ENCODE data around the gene TVP23C.

The TVP23C gene

DNA sequence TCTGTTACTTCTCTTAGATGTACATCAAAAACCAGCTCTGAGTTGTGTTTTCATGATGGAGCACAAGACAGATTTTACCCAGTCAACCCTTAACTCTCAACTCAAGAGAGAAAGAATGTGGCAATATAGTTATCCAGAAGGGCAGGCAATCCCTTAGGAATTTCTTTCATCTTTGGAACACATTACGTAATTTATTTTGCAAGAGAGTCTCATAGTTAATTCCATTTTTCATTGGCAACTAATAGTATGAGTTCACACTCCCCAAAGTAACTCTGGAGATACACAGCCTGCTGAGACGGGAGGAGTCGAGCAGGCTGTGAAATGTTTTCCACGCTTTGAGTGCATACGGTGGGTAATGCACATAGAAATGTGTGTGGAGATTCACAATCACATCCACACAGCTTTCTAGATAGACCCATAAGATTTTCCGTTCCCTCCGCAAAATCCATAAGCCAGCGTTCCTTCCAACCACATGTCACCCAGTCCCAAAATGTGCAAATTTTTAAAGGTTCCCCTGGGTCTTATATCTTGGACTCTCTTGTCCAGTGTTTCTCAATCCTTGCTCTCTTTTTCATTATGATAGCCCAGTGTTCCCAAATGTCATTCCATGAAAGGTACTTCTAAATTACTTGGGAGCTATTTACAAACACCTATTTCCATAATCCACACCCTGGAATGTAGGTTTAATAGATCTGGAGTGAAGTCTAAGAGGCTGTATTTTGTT lies 87.5 kb downstream of the TVP23C start:
- DNase-seq = no peak
- in situ Hi-C loops (cut with MboI; ENCODE audit: low pct_unique_long_range_greater_than_20kb, low sequenced_read_pairs) = no loop called here

DNA sequence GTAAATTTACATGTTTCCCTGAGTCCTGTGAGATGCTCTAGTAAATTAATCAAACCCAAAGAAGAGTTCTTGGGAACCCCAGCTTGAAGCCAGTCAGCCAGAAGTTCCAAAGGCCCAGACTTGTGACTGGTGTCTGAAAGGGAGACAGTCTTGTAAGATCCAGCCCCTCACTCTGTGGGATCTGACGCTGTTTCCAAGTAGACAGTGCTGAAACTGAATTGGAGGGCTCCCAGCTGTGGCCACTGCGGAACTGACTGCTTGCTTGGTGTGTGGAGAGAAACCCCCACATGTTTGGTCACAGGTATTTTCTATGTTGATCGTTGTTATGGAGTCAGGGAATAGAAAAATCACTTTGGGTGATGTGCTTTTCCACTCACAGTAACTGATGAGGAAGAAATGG lies 90.4 kb downstream of the TVP23C start:
- in situ Hi-C loops (cut with MboI; ENCODE audit: low pct_unique_long_range_greater_than_20kb, low sequenced_read_pairs) = no loop called here
- DNase-seq = no peak

DNA sequence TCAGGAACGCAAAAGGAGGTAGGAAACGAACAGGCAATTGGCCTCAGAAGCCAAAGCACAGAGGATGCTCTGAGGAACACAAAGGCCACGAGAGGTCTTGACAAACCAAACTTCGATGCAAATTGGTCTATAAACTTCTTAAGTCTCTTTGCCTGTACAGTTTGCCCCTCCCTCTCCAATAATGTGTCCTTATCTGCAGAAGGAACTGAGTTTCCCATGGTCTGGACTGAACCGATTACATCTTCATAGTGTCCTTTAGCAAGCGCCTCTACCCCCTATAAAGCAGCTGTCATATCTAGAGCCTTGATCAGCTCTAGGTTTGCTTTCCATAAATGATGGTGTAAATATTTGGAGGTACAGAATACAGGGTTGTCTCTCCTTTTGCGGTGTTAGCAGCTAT lies 92.7 kb downstream of the TVP23C start:
- in situ Hi-C loops (cut with MboI; ENCODE audit: low pct_unique_long_range_greater_than_20kb, low sequenced_read_pairs) = no loop called here
- DNase-seq = no peak

DNA sequence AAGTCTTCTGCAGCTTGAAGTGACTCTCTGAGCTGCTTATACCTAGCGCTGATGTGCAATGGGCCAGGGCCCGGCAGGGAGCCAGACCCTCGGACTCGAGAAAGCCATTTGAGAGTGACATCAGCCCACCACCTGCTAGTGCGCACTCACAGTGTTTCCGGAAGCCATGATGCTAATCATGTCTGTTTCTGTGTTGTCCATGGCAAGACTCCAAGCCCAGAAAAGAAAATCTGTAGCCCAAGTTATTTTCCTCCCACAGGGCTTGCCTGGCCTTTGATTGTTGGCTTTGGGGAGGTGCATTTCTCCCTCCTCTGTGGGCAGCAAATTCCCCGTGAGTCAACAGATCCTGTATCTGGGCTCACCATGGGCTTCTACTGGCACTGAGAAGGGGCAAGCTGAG lies 94.0 kb downstream of the TVP23C start:
- in situ Hi-C loops (cut with MboI; ENCODE audit: low pct_unique_long_range_greater_than_20kb, low sequenced_read_pairs) = no loop called here
- no peak for DNase-seq

DNA sequence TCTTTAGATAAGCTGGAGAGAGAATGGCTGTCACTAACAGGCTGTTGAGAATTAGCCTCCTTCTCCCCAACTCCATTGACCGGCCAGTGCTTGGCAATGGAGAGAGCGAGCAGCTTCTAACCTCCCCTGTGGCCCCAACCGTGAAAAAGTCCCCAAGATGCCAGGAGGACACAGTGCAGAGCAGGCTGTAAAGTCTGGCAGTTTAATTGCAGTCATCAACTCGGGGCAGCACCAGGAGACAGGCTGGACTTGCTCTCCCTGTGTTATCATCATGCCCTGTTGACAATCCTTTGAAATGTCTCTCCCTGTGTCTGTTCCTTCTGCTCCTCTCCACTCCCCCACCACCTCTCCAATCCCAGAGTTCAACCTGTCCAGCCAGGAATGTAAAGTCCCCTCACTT lies 95.2 kb downstream of the TVP23C start:
- no peak for DNase-seq
- in situ Hi-C loops (cut with MboI; ENCODE audit: low pct_unique_long_range_greater_than_20kb, low sequenced_read_pairs) = no loop called here

DNA sequence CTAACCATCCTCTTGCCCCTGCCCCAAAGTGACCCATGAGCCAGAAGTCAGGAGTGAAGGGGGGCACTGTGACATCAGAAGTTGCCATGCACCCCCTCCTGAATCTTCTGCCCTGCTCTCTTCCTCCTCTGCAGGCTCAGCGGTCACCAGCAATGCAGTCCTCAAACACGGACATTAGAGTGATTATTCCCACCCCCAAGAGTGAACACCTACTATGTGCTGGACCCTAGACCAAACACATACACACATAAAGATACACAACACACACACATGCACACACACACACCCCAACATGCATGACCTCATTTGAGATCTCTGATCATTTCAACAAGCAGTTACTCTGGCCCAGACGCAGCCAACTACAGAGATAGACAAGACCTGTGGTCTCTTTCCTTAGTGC lies 95.7 kb downstream of the TVP23C start, which contains the start of gene CDRT4:
TSS of gene CDRT4 (minus strand) at position 30 of the 400 bp plus-strand sequence. CDS start 27,383 bp downstream, outside the sequence.
- in situ Hi-C loops (cut with MboI; ENCODE audit: low pct_unique_long_range_greater_than_20kb, low sequenced_read_pairs) = no loop called here
- DNase-seq = no peak

DNA sequence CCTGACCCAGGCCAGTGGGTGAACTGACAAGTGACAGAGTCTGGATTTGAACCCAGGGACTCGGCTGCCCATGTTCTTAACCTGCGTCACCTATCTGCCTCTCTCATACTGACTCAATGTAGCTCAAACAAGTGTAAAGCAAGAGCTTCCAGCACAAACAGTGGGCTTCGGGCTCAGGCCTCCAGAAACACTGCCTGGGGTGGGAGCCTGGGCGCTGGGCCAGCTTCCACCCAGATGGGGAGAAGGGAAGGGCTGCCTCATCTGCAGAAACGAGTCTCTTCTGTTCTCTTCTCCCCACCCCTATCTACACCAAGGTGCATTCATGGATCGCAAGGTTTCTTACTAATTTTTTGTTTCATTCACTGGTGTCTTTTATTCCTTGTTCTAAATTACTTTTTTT lies 97.2 kb downstream of the TVP23C start:
- in situ Hi-C loops (cut with MboI; ENCODE audit: low pct_unique_long_range_greater_than_20kb, low sequenced_read_pairs) = no loop called here
- DNase-seq = no peak

DNA sequence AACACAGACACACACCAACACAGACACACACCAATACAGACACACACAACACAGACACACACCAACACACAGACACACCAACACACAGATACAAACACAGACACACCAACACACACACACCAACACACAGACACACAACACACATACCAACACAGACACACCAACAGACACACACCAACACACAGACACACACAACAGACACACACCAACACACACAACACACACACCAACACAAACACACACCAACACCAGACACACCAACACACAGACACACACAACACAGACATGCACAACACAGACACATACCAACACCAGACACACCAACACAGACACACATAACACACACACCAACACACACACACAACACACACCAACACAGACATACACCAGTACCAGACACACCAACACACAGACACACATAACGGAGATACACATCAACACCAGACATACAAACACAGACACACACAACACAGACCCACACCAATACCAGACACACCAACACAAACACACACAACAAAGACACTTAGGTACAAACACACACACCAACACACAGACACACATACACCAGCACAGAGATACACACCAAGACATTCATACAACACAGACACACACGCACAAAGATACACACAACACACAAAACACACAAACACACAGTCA lies 98.1 kb downstream of the TVP23C start:
- DNase-seq = no peak
- in situ Hi-C loops (cut with MboI; ENCODE audit: low pct_unique_long_range_greater_than_20kb, low sequenced_read_pairs) = no loop called here

DNA sequence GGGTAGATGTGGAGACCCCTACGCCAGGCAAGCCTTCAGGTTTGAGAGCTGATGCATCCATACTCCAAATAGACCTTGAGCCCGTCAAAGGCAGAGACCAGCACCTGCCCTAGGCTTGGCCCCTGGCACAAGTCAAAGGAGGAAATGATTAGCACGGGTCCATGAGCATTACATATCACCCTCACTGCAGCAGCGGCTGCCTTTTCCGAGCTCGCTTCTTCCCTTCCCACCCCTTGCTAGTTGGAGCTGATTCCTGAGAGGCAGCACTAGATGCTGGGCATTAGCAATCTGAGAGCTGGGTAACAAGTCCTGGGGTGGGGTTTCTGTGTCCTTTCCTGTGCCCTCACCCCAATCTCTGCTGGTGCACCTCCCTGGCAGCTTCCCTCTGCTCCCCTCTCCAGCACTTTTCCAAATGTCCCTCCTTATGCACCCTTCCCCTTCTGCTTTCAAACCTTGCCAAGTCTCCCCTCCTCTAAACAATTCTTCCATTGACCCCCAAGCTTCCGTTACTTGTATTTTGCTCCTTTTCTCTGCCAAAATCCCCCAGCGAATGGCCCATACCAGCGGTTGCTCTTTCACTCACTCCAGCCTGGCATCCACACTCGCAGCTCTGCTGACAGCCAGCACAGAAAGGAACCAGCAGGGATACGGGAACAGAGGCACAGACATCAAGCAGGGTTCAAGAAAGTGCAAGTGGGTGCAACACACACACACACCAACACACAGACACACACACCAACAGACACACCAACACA lies 98.9 kb downstream of the TVP23C start:
- in situ Hi-C loops (cut with MboI; ENCODE audit: low pct_unique_long_range_greater_than_20kb, low sequenced_read_pairs) = no loop called here
- DNase-seq = no peak

DNA sequence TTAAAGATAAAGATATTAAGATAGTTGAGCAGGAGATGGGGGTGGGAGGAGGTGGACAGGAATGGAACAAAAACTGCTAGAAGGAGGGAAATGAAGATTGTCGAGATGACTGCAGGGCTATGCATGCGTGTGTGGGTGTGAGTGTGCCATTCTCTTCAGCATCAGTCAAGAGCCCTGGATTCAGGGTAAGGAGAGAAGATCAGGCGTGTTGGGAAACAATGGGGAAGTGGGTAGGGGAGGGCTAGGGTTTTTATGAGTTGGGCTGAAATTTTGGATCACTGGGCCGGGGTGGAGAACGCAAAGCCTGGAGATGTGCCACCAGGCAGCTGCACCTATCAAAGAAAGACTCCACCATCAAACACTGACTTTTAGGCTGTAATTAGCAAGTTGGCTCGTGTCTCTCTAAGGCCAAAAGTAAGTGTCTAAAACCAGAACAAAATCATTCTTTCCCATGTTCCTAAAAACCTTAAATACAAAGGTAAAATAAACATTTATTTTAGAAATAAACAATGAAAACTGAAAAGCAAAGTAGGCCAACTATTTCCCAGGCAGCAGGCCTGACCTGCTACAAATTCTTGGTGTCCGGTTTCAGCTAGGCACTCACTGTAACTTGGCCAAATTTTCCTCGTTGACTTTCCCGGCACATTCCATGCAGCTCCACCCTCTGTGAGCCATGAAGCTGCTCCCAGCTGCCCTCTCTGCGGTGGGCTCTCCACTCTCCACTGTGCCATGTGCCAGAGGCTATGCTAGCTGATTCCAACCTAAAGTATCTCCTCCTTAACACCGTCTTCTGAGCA lies 100.1 kb downstream of the TVP23C start:
- DNase-seq = no peak

DNA sequence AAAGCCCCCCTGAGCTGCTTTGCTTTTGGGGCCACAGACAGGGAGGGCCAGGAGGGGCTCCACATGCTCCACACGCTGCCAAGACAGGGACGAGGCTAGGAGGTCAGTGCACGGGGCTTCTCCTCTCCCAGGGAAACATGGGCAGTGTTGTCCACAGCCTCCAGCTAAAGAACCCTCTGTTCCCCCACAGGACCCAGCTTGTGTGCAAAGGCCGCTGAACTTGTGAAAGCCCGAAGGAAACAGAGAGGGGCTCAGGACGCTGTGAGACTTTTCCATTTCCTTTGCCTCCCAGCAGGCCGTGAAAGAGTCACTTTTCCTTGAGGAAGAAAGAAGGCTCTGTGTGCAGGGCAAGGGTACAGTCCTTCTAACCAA lies 105.6 kb downstream of the TVP23C start:
- no peak for DNase-seq
- in situ Hi-C loops (cut with MboI; ENCODE audit: low pct_unique_long_range_greater_than_20kb, low sequenced_read_pairs) = no loop called here

More for the DNA sequence above, 100.1 kb downstream of the TVP23C start:
- in situ Hi-C loops (cut with MboI; ENCODE audit: low pct_unique_long_range_greater_than_20kb, low sequenced_read_pairs) = no loop called here

DNA sequence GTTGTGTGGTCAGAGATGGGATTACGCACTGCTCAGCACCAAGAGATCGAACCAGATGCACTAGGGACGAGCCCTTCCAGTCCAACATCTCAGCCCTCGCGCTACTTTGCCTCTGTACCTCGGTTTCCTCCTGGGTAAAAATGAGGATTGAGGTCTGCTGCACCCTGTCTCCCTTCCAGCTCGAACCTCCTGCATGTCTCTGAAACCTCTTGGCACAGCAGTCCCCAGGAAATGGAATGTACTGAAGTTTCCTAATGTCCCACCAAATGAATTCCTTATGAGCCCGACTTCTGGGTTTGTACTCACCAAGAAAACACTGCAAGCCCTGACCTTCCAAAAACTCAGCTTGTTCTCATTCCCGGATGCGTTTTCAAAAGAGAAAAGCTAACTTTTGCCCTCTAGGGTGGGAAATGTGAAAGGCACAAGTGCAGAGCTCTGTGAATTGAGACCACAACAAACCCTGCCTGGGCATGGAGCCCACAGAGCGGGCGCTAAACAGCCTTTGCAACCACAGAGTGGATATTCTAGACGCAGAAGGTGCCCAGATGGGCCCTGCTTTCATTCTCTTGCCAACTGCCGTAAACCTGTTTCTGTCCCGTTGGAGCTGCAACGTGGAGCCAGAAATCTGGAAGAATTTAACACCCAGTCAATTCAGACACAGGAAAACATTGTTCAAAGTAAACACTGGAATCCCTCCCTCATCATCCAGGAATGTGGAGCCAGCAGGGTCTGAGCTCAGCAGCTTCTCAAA lies 106.1 kb downstream of the TVP23C start:
- DNase-seq = no peak
- in situ Hi-C loops (cut with MboI; ENCODE audit: low pct_unique_long_range_greater_than_20kb, low sequenced_read_pairs) = no loop called here

DNA sequence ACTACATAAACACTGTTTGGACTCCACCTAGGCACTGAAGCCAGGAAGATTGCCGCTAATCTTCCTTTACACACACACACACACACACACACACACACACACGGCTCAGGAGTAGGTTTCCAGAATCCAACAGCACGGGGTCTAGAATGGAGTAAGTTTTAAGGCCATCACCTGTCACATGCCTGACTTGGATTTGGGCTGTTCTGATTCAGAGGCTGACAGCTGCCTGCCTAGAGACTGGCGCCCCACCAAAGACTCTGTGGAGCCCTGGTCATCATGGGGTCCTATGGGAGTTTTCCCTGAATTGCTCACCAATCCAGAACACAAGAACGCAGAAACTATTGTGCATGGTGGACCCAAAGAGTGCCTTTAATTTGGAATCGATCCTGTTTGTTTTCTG lies 106.8 kb downstream of the TVP23C start:
- no peak for DNase-seq

DNA sequence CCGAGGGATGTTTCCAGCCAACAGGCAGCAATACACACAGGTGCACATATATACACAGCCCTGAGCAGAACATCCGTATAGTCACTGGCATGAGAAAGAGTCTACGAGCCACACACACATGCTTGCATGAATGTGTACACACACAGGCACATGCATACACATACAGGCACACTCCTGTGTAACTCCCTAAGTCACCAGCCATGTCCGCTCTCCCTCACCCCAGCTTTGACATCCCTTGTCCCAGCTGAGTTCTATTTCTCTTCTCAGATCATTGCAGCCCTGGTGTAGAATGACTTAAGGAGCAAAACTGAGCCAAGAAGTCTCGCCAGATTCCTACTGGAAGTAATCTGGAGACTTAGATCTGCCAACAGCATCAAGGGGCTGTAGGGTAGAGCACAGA lies 108.9 kb downstream of the TVP23C start:
- DNase-seq = no peak
- in situ Hi-C loops (cut with MboI; ENCODE audit: low pct_unique_long_range_greater_than_20kb, low sequenced_read_pairs) = no loop called here

More for the DNA sequence above, 106.8 kb downstream of the TVP23C start:
- in situ Hi-C loops (cut with MboI; ENCODE audit: low pct_unique_long_range_greater_than_20kb, low sequenced_read_pairs) = no loop called here

DNA sequence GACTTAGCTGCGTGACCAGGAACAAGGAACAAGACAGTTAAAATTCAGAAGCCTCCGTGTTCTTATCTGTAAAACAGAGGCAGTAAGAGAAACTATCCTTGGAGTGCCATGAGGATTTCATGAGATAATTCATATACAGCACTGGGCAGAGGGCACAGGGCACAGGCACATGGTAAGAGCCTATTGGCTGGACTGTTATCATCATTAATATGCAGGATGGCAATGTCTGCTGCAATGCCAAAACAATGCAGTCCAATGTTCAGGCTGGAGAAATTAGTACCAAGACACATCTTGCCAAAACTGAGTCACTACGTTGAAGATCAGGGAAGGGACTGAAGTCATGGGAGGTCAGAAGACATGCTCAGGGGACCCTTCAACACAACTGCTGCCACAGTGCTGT lies 109.5 kb downstream of the TVP23C start:
- in situ Hi-C loops (cut with MboI; ENCODE audit: low pct_unique_long_range_greater_than_20kb, low sequenced_read_pairs) = no loop called here

DNA sequence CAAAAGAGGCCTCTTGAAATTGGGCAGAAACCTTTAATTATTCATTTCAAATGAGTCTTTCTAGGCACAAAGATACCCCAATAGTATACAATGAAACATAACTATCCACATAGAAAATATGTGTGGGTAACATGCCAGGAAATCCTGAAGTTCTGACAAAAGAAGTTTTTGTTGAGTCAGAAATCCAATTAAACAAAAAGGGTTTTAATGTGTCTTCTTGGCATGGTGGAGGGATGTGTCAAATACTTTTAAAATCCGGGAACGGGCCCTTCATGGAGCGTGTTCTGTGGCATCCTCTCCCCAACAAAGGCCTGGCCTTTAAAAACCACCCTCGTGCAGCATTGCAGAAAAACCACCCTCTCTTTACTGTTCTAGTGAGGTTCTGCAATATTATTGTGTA lies 110.0 kb downstream of the TVP23C start:
- in situ Hi-C loops (cut with MboI; ENCODE audit: low pct_unique_long_range_greater_than_20kb, low sequenced_read_pairs) = no loop called here
- no peak for DNase-seq

More for the DNA sequence above, 109.5 kb downstream of the TVP23C start:
- no peak for DNase-seq

DNA sequence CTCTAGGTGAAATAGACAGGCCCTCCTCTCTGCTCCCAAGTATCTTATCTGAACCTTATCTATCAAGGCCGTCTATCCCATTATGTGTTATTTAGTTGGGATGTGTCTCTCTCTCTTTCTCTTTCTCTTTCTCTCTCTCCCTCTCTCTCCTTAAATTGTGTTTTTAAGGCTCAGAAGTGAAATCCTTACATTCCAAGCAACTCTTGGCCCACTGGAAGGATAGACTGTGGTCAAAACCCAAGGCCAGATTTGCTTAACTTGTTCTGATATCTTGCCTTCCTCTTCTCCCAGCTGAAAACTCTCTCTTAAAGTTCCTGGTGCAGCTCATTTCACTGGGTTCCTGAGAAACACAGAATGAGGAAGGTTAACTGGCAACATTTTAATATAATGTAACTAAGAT lies 110.5 kb downstream of the TVP23C start:
- in situ Hi-C loops (cut with MboI; ENCODE audit: low pct_unique_long_range_greater_than_20kb, low sequenced_read_pairs) = no loop called here
- DNase-seq = no peak

Data from KBM-7 (cell line).